HG02678 (cell line): ENCODE data around the gene STARD4.

ENCODE experiments used
- ATAC-seq: cut with Tn5 transposase; IDR thresholded peaks from one replicate; pipeline ENCODE4 v1.9.1; 2021; ENCODE audit warnings: mild to moderate bottlenecking, moderate library complexity; ENCODE audit not compliant: unreplicated experiment

Gene STARD4

GRCh38 chr5:111528056-111528455 is 15.7 kb upstream of the STARD4 start:
- no peak for ATAC-seq

- ATAC-seq: no peak
These were observed 8.6 kb upstream of the STARD4 start for GRCh38 chr5:111520908-111521307.

- no peak for ATAC-seq
These were observed 6.4 kb upstream of the STARD4 start for GRCh38 chr5:111518777-111519176.

- ATAC-seq: peak; percentile 65
These were observed 5.6 kb upstream of the STARD4 start for GRCh38 chr5:111517853-111518501.

GRCh38 chr5:111514087-111514486 is 1.8 kb upstream of the STARD4 start:
- no peak for ATAC-seq

GRCh38 chr5:111513131-111513520 is 791 bp upstream of the STARD4 start:
- no peak for ATAC-seq

GRCh38 chr5:111511831-111512374 is 432 bp downstream of the STARD4 start:
- ATAC-seq: peak; percentile 19

GRCh38 chr5:111511174-111511830 is 1.0 kb downstream of the STARD4 start:
- no peak for ATAC-seq

- no peak for ATAC-seq
These were observed 3.2 kb downstream of the STARD4 start for GRCh38 chr5:111509119-111509518.

- no peak for ATAC-seq
These were observed 5.1 kb downstream of the STARD4 start for GRCh38 chr5:111507276-111507675.

- ATAC-seq: no peak
These were observed 7.2 kb downstream of the STARD4 start for GRCh38 chr5:111505096-111505495.

GRCh38 chr5:111502956-111503355 is 9.4 kb downstream of the STARD4 start:
- ATAC-seq: no peak

GRCh38 chr5:111498346-111498745 is 14.0 kb downstream of the STARD4 start:
- no peak for ATAC-seq

GRCh38 chr5:111495159-111495558 is 17.2 kb downstream of the STARD4 start:
- no peak for ATAC-seq

- ATAC-seq: no peak
These were observed 17.9 kb downstream of the STARD4 start for GRCh38 chr5:111494355-111494999.

- no peak for ATAC-seq
These were observed 19.3 kb downstream of the STARD4 start for GRCh38 chr5:111493031-111493430.

GRCh38 chr5:111488353-111488752 is 24.0 kb downstream of the STARD4 start:
- no peak for ATAC-seq

GRCh38 chr5:111486926-111487325 is 25.4 kb downstream of the STARD4 start:
- ATAC-seq: no peak

- no peak for ATAC-seq
These were observed 26.3 kb downstream of the STARD4 start for GRCh38 chr5:111486055-111486454.

GRCh38 chr5:111480346-111480745 is 32.0 kb downstream of the STARD4 start:
- no peak for ATAC-seq

- ATAC-seq: no peak
These were observed 33.4 kb downstream of the STARD4 start for GRCh38 chr5:111478898-111479297.

- no peak for ATAC-seq
These were observed 34.1 kb downstream of the STARD4 start for GRCh38 chr5:111478266-111478665.
